GM19023 (cell line): ENCODE results near the gene PLGRKT.
"Not testable (repeated sequence)": the region's sequence is repeated elsewhere in the genome, so short reads cannot be mapped to it uniquely, and the experiment has no call there.

Experiments used
- ATAC-seq: cut with Tn5 transposase; IDR thresholded peaks from one replicate; pipeline ENCODE4 v1.9.1; 2021; ENCODE audit warnings: mild to moderate bottlenecking, moderate library complexity; ENCODE audit not compliant: unreplicated experiment

The PLGRKT gene

GRCh38 chr9:5453004-5453403 is 15.3 kb upstream of the PLGRKT start:
- ATAC-seq = no peak

DNA sequence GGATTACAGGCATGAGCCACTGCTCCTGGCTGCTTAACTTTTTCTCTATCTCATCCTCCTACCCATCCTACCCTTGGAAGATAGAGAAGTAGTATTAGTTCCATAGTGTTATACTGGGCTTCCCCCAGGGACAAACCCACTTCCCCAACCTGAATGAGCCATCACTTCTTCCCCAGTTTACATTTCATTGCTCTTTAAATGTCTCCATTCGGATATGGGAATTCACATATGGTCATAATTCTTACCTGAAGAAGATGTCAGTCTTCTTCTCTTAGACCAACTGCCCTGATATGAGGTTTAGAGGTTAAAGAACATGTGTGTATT is 14.5 kb upstream of the PLGRKT start:
- no peak for ATAC-seq

DNA sequence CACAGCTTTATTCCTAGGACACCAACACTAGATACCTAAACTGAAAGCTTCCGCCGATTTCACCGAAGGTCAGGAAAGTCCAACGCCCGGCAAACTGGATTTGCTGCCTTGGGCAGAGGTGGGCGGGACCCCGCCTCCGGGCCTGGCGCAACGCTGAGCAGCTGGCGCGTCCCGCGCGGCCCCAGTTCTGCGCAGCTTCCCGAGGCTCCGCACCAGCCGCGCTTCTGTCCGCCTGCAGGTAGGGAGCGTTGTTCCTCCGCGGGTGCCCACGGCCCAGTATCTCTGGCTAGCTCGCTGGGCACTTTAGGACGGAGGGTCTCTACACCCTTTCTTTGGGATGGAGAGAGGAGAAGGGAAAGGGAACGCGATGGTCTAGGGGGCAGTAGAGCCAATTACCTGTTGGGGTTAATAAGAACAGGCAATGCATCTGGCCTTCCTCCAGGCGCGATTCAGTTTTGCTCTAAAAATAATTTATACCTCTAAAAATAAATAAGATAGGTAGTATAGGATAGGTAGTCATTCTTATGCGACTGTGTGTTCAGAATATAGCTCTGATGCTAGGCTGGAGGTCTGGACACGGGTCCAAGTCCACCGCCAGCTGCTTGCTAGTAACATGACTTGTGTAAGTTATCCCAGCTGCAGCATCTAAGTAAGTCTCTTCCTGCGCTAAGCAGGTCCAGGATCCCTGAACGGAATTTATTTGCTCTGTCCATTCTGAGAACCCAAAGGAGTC is 12.8 kb upstream of the PLGRKT start, which contains the start of gene CD274:
TSS of gene CD274 (plus strand) at position 184 of the 733 bp plus-strand sequence. CDS start 5,572 bp downstream, outside the sequence.
- peak; percentile 78 for ATAC-seq

DNA sequence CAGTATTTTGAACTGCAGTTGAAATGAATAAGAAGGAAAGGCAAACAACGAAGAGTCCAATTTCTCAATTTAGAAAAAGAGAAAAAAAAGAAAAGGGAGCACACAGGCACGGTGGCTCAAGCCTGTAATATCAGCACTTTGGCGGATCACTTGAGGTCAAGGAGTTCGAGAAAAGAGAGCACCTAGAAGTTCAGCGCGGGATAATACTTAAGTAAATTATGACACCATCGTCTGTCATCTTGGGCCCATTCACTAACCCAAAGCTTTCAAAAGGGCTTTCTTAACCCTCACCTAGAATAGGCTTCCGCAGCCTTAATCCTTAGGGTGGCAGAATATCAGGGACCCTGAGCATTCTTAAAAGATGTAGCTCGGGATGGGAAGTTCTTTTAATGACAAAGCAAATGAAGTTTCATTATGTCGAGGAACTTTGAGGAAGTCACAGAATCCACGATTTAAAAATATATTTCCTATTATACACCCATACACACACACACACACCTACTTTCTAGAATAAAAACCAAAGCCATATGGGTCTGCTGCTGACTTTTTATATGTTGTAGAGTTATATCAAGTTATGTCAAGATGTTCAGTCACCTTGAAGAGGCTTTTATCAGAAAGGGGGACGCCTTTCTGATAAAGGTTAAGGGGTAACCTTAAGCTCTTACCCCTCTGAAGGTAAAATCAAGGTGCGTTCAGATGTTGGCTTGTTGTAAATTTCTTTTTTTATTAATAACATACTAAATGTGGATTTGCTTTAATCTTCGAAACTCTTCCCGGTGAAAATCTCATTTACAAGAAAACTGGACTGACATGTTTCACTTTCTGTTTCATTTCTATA is 12.0 kb upstream of the PLGRKT start:
- no peak for ATAC-seq

- no peak for ATAC-seq
These were observed 11.0 kb upstream of the PLGRKT start for GRCh38 chr9:5448461-5449435.

- ATAC-seq = no peak
These were observed 10.3 kb upstream of the PLGRKT start for GRCh38 chr9:5448016-5448415.

DNA sequence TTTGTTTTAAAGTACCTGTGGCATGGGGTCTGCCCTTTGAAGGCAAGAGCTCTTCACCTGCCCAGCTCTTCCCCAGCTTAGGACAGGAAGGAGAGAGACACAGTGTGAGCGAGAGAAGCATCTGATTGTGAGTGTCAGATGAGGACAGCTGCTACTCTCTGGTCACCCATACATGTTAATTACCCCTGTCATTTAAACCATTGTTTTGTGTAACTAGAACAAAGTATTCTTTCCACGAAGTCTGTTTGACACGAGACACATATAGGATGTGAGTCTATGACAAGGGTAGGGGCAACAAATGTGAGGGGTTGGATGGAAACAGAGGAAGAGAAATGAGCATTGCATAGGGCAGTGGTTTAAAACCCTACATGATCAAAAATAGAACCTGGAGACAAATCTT is 9.6 kb upstream of the PLGRKT start:
- no peak for ATAC-seq

DNA sequence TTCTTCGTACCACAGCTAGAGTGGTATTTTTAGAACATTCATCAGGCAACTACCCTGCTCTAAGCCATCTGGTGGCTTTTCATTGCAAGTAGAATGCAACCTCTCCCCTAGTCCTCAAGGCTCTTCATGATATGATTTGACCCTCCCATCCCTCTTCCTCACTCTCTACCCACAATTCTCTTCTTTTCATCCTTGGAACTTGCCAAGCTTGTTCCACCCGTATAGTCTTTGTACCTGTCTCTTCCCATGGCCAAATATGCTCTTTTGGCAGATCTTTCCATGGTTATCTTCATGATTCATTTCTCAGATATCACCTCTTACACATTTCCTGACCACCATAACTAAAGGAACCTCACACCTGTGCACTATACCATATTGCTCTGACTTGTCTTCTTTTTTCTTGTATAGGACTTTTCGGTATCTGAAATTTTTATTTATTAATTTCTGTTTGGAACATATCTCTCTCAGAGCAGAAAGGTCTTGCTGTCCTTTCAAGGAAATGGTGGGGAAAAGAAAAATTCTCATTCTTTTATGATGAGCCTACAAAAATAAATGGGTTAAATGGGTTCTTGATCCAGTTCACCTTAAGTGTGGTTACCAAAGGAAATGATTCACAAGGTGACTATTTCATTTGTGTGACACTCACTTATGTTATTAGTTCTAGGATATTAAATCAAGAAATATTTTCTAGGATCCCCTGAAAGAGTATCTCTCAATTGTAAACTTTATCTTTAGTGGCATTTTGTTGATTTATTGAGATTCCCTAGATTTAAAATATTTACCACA is 8.9 kb upstream of the PLGRKT start:
- no peak for ATAC-seq

DNA sequence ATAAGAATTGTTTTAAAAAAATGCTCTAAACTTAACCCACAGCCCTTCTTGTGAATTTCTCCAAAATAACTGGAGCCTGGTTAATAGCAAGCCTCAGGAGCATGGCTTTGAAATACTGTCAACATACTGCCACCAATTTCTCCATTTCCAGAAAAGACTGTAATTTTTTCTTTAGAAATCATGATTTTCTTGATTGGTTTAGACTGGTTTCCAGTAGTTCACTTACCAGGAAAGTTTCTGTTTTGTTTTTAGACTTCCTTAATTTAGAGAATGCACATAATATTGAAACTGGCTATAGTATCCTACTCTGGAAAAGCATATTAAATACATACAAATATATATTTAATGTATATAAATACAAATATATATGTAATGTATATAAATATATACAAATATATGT is 8.2 kb upstream of the PLGRKT start:
- ATAC-seq = no peak

DNA sequence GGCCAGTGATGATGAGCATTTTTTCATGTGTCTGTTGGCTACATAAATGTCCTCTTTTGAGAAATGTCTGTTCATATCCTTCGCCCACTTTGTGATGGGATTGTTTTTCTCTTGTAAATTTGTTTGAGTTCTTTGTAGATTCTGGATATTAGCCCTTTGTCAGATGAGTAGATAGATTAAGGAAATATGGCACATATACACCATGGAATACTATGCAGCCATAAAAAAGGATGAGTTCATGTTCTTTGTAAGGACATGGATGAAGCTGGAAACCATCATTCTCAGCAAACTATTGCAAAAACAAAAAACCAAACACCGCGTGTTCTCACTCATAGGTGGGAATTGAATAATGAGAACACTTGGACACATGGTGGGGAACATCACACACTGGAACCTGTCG is 7.4 kb upstream of the PLGRKT start:
- not testable (repeated sequence) for ATAC-seq

GRCh38 chr9:5443850-5444249 is 6.1 kb upstream of the PLGRKT start:
- ATAC-seq = no peak

DNA sequence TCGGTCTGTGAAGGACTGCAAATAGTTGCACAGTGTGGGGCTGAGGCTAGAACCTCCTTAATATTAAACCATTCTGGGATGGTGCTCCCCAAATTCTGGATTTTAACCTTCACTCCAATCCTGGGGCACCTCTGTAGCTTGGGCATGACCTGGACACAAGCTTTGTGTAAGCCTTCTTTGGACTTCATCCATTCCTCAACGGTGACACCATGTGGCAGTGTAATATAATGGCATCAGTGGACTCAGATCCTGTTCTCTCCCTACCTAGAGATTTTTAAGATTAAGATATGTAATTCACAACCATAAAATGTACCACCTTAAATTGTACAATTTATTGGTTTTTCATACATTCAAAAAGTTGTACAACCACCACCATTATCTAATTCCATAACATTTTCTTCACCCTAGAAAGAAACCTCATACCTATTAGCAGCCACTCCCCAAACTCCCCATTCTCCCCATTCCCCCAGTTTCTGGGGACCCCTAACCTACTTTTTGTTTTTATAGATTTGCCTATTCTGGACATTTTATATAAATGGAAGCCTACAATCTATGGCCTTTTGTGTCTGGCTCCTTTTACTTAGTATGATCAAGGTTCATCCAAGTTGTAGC is 4.8 kb upstream of the PLGRKT start:
- no peak for ATAC-seq

- no peak for ATAC-seq
These were observed 3.3 kb upstream of the PLGRKT start for GRCh38 chr9:5441043-5441442.

DNA sequence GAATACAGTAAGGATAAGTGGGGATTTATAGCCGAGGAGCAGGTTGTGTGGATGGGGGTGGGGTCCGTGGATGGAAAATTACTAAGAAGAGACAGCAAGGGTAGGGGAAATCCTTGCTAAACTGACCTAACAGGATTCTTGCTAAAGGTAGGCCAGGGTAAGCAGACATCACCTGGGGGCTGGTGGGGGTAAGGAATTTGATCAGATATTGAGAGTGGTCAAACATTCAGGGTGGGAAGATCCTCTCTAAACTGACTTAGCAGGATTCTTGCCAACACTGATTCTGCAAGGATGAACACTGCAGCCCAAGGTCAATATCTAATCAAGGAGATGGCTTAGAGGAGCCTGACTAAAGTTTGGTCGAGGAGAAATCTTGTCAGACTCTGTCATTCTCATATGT is 2.7 kb upstream of the PLGRKT start:
- ATAC-seq = no peak

GRCh38 chr9:5438301-5439162 is 807 bp upstream of the PLGRKT start:
- peak; percentile 53 for ATAC-seq

DNA sequence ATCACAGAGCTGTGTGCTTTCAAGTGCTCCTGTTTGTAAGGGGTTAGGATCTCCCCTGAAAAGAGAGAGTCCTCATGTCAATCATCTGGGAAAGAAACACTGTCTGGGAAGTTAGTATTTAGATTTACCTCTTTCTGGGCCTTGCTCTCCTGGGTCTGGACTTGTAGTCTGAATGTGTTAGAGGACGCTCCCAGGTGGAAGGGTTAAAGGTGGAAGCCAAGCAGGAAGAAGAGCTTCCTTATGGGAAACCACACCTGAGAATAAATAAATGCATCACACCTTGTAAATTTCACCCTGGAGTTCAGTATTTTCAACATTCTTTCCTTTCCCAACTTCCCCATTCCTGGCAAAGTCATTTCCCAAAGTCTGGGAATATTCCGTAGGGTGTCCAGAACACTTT is 1.3 kb downstream of the PLGRKT start:
- no peak for ATAC-seq

DNA sequence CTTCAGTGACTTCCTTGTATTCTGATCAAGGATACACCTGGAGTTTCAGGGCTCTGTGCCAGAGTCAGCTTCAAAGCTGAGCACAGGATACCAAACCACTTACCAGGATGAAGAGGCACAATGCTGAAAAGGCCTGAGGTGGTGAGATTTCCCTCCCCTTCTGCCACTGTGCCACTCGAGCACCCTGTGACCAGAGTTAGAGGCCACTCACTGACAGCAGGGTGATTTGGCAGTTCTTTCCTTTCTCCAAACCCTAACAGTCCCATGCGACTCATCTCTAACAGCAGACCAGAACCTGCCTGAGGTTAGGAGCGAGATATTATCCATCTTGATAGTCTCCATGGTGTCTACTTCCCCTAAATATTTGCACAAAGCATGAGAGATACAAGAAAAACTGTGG is 1.8 kb downstream of the PLGRKT start:
- ATAC-seq = no peak

DNA sequence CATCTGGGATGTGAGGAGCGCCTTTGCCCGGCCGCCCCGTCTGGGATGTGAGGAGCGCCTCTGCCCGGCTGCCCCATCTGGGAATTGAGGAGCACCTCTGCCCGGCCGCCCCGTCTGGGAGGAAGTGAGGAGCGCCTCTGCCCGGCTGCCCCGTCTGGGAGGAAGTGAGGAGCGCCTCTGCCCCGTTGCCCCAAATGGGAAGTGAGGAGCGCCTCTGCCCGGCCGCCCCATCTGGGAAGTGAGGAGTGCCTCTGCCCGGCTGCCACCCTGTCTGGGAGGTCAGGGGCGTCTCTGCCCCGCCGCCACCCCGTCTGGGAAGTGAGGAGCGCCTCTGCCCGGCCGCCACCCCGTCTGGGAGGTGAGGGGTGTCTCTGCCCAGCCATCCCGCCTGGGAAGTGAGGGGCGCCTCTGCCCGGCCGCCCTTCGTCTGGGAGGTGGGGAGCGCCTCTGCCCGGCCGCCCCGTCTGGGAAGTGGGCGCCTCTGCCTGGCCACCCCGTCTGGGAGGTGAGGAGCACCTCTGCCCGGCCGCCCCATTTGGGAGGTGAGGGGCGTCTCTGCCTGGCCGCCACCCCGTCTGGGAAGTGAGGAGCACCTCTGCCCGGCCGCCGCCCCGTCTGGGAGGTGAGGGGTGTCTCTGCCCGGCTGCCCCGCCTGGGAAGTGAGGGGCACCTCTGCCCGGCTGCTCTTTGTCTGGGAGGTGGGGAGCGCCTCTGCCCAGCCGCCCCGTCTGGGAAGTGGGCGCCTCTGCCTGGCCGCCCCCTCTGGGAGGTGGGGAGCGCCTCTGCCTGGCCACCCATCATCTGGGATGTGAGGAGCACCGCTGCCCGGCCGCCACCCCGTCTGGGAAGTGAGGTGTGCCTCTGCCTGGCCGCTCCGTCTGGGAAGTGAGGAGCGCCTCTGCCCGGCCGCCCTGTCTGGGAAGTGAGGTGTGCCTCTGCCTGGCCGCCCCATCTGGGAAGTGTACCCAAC is 3.6 kb downstream of the PLGRKT start:
- ATAC-seq = not testable (repeated sequence)
